Prostate gland (tissue), 2 donors: ENCODE measurements around the gene CHID1. TPM values are rescaled to one million over a fixed set of nuclear protein-coding genes. Genes with fewer than 3 reads are reported as not detected.

ENCODE experiments used
- DNase-seq: peaks from one replicate; pipeline ENCODE4 v3.0.0-alpha.2; 2019; ENCODE audit warnings: low spot score
- H3K27ac ChIP-seq, 2 donors: fragments of 200-600 bp; sonication (generic); 2 replicates each; pipeline ENCODE4 v1.5.1; 2017 to 2019
- H3K27me3 ChIP-seq: fragments of 200-600 bp; sonication (generic); replicated peaks from 2 replicates; pipeline ENCODE4 v1.5.1; 2019; ENCODE audit not compliant: insufficient read depth
- H3K36me3 ChIP-seq, 2 donors: fragments of 200-600 bp; sonication (generic); 1 replicate in 1 of 2; 2 replicates in 1 of 2; pipeline versions ENCODE4 v1.5.1 to v1.8.1; 2017 to 2019
- H3K4me1 ChIP-seq: fragments of 200-600 bp; sonication (generic); replicated peaks from 2 replicates; pipeline ENCODE4 v1.5.1; 2019
- H3K4me3 ChIP-seq, 2 donors: fragments of 200-600 bp; sonication (generic); 2 replicates each; pipeline ENCODE4 v1.5.1; 2017 to 2019
- H3K9me3 ChIP-seq: fragments of 200-600 bp; sonication (generic); 2 replicates; pipeline ENCODE4 v1.5.1; 2017
- CTCF ChIP-seq, 4 experiments: fragments of 200-600 bp in 2 of 4; fragments of 450-650 bp in 2 of 4; sonication (generic) in 2 of 4; IDR thresholded peaks; 1 replicate in 3 of 4; 2 replicates in 1 of 4; pipeline ENCODE4 v1.5.1; 2016 to 2019; ENCODE audit warnings: antibody characterized with exemption in 4 of 4, mild to moderate bottlenecking in 2 of 4, moderate library complexity in 2 of 4
- POLR2A ChIP-seq: fragments of 450-650 bp; IDR thresholded peaks from one replicate; pipeline ENCODE4 v1.6.1; 2016; ENCODE audit warnings: antibody characterized with exemption, mild to moderate bottlenecking
- POLR2AphosphoS5 ChIP-seq: sonication (generic); formaldehyde crosslinking; IDR thresholded peaks from one replicate; pipeline ENCODE4 v1.6.1; 2017; ENCODE audit warnings: antibody characterized with exemption
- WGBS: methylation state at CpG from one replicate; pipeline ENCODE4 v1.1.5; 2018; 5-methylcytosine and 5-hydroxymethylcytosine counted together
- intact Hi-C: fragments of 100-400 bp; cut with DNase I; formaldehyde crosslinking; loops from one replicate; pipeline ENCODE4 v1.14.2; 2022
- total RNA-seq, 2 donors: library from RNA; depleted of rRNA; stranded (reverse); fragments of >200 nt; gene quantifications; one replicate each; pipeline ENCODE4 v1.1.0, GENCODE V29; 2016

The CHID1 gene
- total RNA-seq, 2 donors from 2014 or later = 107 to 145 TPM

DNA sequence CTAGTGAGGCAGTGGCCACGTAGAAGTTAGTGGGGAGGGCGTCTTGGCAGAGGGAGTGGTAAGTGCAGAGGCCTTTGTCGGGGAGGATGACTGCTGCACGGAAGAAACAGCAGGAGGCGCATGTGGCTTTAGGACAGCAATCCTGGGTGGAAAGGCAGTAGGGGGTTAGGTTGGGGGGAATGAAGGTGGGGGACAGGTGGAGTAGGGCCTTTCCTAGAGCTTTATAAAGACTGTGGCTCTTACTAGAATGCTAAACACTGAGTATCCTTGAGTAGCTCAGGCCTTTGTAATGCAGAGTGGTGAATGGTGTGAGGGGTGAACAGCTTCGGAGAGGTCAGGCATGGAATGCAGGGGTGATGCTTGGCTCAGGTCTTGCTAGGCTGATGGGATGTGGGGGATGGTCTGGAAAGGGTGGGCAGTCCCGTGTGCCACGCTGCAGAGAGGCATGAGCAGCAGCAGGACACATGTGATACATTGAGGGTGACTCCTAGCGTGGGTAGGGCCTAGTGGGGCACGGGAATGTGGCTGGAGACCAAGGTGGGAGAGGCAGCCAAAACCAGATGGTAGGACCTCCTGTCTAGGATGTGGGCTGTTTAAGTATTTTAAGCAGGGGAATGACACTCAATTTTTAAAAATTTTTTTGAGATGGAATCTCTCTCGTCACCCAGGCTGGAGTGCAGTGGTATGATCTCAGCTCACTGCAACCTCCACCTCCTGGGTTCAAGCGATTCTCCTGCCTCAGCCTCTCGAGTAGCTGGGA is 34.3 kb upstream of the CHID1 start:
- Histone ChIP-seq H3K4me3 (no peak overlapping the region), H3K36me3 (no peaks in the 10 kb centered on the region), H3K4me1 (no peaks in the 10 kb centered on the region), H3K27ac (no peak overlapping the region), H3K9me3 (no peaks in the 10 kb centered on the region), H3K27me3 (no peaks in the 10 kb centered on the region)
- DNase-seq = no peak
- WGBS = 82% methylated on average over 13 of the region's 13 CpGs
- intact Hi-C loops = no loop called here
- TF ChIP-seq POLR2AphosphoS5 (no peak), CTCF (IDR thresholded peaks at IDR 0.05) (no peak), POLR2A (no peak)

DNA sequence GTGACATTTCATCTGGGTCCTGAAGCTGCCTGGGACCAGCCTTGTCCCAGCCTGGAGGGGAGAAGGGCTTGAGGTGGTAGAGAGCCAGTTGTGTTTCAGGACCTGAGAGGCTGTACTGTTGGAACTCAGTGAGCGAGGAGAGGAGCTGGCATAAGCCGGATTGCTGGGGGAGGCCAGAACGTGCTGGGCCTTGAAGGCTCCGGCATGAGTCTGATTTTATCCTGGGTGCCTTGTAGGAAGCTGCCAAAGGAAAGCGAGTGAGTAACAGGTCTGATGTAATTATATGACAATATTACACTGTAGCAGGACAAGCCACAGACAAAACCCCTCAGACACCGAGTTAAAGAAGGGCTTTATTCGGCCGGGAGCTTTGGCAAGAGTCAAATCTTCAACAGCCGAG is 32.2 kb upstream of the CHID1 start:
- 45% methylated on average over 9 of the region's 9 CpGs for WGBS
- no peaks in the 10 kb centered on the region for H3K27me3 ChIP-seq
- no peaks in the 10 kb centered on the region for H3K4me1 ChIP-seq
- no peaks in the 10 kb centered on the region for H3K9me3 ChIP-seq
- intact Hi-C loops = no loop called here
- no peak for TF ChIP-seq POLR2A
- no peak for TF ChIP-seq CTCF (IDR thresholded peaks at IDR 0.05)
- TF ChIP-seq POLR2AphosphoS5 = no peak
- no peak for DNase-seq
- no peak overlapping the region for H3K27ac ChIP-seq
- H3K4me3 ChIP-seq = no peak overlapping the region
- no peaks in the 10 kb centered on the region for H3K36me3 ChIP-seq

DNA sequence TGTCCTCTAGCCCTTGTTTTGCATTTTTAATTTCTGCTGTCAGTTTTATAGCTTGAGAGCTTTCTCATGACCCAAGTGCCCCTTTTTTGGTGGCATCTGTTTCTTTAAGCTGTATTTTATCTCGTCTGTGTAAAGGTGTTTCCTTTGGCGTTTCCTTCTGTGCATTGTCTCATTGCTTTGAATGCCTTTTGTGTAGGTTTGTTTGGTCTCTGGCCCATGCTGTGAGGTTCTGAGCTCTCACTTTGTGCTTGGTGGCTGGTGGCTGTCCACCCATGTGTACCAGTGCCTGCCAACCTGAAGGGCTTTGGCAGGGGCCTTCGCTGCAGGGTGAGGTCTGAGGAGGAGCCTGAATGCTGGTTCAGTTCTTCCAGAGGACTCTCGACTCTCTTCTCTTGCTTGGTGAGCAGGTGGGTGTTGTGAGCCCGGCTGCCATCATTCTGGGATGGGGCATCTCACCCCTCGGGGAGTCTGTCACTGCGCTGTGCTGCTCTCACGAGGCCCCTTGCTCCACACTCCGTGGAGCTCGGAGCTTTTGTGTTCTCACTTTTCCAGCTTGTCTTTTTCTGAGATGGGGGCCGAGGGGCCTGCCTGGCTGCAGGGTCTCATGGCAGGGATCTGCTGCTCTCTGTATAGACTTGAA is 30.0 kb upstream of the CHID1 start:
- Histone ChIP-seq H3K27ac (no peak overlapping the region), H3K4me1 (no peaks in the 10 kb centered on the region), H3K27me3 (no peaks in the 10 kb centered on the region), H3K4me3 (no peak overlapping the region), H3K9me3 (no peaks in the 10 kb centered on the region), H3K36me3 (no peaks in the 10 kb centered on the region)
- TF ChIP-seq CTCF (IDR thresholded peaks at IDR 0.05) (no peak), POLR2A (no peak), POLR2AphosphoS5 (no peak)
- 60% methylated on average over 11 of the region's 11 CpGs for WGBS
- intact Hi-C loops = no loop called here
- no peak for DNase-seq

DNA sequence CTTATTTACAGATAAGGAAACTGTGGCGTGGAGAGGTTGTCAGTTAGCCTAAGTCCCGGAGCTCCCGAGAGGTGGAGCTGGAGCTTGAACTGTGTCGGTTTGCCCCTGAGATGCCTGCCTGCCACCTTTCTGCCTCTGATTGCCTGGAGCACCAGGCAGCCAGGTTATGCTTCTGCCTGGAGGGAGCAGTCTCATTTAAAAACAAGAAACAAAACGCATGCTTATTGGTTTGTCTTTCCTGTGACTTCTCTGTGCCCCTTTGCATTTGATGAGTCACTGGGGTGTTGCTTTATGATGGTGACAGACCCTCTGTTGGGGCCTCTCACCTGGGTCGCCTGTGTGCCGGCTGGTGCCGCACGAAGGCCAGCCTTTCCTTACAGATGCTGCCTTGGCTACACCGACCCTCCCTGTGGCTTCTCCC is 27.2 kb upstream of the CHID1 start:
- 73% methylated on average over 10 of the region's 10 CpGs for WGBS
- intact Hi-C loops = no loop called here
- H3K36me3 ChIP-seq = no peaks in the 10 kb centered on the region
- DNase-seq = no peak
- TF ChIP-seq CTCF (IDR thresholded peaks at IDR 0.05) (no peak), POLR2AphosphoS5 (no peak), POLR2A (no peak)
- no peaks in the 10 kb centered on the region for H3K27me3 ChIP-seq
- no peak overlapping the region for H3K4me3 ChIP-seq
- H3K4me1 ChIP-seq = no peaks in the 10 kb centered on the region
- no peaks in the 10 kb centered on the region for H3K9me3 ChIP-seq
- H3K27ac ChIP-seq = no peak overlapping the region

DNA sequence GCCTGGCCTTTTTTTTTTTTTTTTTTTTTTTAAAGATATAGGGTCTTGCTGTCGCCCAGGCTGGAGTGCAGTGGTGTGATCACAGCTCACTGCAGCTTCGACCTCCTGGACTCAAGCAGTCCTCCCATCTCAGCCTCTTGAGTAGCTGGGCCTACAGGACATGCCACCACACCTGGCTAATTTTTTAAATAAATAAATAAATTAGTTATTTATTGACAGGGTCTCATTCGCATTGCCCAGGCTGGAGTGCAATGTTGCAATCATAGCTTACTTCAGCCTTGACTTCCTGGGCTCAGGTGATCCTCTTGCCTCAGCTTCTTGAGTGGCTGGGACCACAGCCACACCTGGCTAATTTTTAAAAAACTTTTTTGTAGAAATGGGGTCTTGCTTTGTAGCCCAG is 25.6 kb upstream of the CHID1 start:
- WGBS = 97% methylated on average over 3 of the region's 3 CpGs
- TF ChIP-seq POLR2A (no peak), CTCF (IDR thresholded peaks at IDR 0.05) (no peak), POLR2AphosphoS5 (no peak)
- Histone ChIP-seq H3K36me3 (no peaks in the 10 kb centered on the region), H3K9me3 (no peaks in the 10 kb centered on the region), H3K4me3 (no peak overlapping the region), H3K27ac (no peak overlapping the region), H3K4me1 (no peaks in the 10 kb centered on the region), H3K27me3 (no peaks in the 10 kb centered on the region)
- DNase-seq = no peak
- intact Hi-C loops = no loop called here
